ENCODE results near the gene MANEAL. TPM values are rescaled to one million over a fixed set of nuclear protein-coding genes. Genes with fewer than 3 reads are reported as not detected.

MANEAL gene, protein sequence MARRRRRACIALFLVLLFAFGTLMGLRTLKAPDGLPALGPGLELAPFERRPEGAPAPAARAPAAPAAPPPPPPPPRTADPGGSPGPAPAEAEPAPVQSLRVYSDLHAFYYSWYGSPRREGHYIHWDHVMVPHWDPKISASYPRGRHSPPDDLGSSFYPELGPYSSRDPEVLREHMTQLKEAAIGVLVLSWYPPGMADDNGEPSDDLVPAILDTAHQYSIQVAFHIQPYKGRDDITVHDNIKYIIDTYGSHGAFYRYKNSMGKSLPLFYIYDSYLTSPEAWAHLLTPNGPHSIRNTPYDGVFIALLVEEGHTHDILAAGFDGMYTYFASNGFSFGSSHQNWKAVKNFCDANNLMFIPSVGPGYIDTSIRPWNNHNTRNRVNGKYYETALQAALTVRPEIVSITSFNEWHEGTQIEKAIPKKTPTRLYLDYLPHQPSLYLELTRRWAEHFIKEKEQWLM
- total RNA-seq, result 0.32 and 1.8 TPM in 2 replicates

DNA sequence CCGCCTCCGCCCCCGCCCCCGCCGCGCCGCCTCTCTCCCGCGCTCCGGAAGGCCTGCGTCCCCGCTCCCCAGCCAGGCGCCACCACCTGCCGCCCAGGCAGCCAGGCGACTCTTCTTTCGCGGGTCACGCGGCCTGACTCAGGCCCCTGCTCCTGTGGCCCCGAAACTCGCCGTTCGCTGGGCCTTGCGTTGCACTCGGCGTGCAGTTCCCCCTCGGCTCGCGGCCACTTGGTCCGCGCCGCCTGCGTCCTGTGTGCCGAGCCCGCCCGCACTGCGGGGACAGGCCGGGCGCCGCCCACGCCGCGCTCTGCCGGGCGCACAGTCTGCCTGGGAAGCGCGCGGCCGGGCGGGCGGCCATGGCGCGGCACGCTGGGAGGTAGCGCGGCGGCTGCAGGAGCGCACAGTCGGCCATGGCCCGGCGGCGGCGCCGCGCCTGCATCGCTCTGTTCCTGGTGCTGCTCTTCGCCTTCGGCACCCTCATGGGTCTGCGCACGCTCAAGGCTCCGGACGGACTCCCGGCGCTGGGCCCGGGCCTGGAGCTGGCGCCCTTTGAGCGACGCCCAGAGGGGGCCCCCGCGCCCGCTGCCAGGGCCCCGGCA is at the start of gene MANEAL:
MANEAL (plus strand) TSS at position 75 of the 599 bp plus-strand sequence; CDS start at position 411, 336 bp downstream.

DNA sequence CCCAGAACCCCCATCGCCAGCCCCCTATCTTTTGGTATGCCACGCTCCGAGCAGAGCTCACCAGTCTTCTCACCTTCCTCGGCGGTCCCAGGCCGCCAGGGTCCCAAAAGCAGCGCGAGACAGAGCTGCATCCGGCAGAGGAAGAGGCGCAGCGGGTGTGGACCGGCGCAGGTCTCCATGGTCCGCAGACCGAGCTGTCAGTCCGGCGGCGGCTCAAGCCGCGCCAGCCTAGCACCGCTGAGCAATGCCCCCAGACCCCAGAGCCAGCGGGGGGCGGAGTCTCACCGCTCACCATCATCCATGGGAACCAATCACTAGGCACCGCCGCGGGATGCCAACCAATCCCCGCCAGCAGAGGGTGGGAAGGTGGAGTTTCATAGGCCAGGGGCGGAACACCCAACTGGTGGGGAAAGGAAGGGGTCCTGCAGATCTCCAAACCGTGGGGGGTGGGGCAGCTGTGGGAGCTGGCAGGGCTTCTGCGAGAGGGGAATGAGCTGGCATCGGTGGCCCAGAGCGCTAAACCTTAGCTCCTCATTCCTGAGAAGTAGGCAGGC is 28.7 kb upstream of the MANEAL start, which contains the start of gene EPHA10:
EPHA10 (minus strand) TSS at position 233 of the 554 bp plus-strand sequence; CDS start at position 179, 54 bp downstream.

DNA sequence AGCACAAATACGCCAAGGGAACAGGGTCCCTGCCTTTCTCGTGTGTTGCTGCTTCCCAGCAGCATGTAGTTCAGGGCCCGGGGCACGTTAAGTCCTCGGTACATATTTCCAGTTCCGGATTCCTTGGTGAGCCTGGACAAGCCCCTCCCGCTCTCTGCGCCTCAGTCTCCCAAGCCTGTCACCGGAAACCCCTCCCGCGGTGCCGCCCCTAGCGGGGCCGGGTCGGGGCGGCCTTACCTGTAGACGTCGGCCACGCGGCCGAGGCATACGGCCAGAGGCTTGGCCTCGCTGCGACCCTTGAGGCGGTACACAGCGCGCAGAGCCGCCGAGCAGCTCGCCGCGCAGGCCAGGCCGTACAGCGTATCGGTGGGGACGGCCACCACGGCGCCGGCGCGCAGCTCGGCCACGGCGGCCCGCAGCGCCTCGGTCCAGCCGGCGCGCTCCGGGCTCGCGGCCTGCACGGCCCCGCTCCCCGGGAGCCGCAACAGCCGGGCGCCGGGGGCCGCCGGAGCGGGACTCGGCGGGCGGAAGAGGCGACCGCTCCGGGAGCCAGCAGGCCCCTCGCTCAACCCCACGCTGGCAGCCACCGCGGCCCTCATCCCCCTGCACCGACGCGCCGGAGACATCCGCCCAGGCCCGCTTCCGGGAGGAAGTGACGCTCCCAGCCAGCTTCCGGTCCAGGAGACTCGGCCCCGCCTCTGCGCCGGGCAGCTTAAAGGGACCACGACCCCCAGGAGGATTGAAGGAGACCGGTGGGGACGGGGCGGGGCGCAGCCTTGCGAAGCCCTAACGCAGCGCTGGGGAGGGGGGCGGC is 14.1 kb downstream of the MANEAL start, which contains the start of the genes C1orf122 and YRDC:
C1orf122 (plus strand) TSS at position 236 of the 814 bp plus-strand sequence. CDS start 615 bp downstream, outside the sequence.
YRDC (minus strand) TSS at position 654 of the 814 bp plus-strand sequence; CDS start at position 626, 28 bp downstream.

Other genes with a start within 250 kb of the MANEAL start
- gene SNIP1, start 239.6 kb upstream of the MANEAL start, total RNA-seq, result 11.8 and 15.0 TPM in 2 replicates
- gene DNALI1, start 236.9 kb upstream of the MANEAL start, total RNA-seq, result 4.9 and 9.8 TPM in 2 replicates
- 46.4 and 66.2 TPM in 2 replicates for gene GNL2, start 197.9 kb upstream of the MANEAL start, total RNA-seq
- 0.16 and 1.8 TPM in 2 replicates for gene RSPO1, start 159.0 kb upstream of the MANEAL start, total RNA-seq
- 0.26 and 1.1 TPM in 2 replicates for gene CDCA8, start 101.3 kb upstream of the MANEAL start, total RNA-seq
- under 0.01 TPM in 1 of 2 replicates, not detected in the other for gene EPHA10, start 28.7 kb upstream of the MANEAL start, total RNA-seq
- gene C1orf122, start 13.9 kb downstream of the MANEAL start, total RNA-seq, result 6.5 and 18.4 TPM in 2 replicates
- gene YRDC, start 14.4 kb downstream of the MANEAL start, total RNA-seq, result 5.8 TPM in 2 replicates
- 1.7 and 2.1 TPM in 2 replicates for gene MTF1, start 65.7 kb downstream of the MANEAL start, total RNA-seq
- gene INPP5B, start 153.2 kb downstream of the MANEAL start, total RNA-seq, result 22.5 and 37.4 TPM in 2 replicates
- gene SF3A3, start 196.2 kb downstream of the MANEAL start, total RNA-seq, result 82.2 and 95.7 TPM in 2 replicates
- gene FHL3, start 211.7 kb downstream of the MANEAL start, total RNA-seq, result 11.5 and 11.6 TPM in 2 replicates
- gene UTP11, start 218.9 kb downstream of the MANEAL start, total RNA-seq, result 16.5 and 25.5 TPM in 2 replicates

Data from bronchial smooth muscle cell (primary cell).